Measurements from ENCODE around the gene MAX. TPM values are rescaled to one million over a fixed set of nuclear protein-coding genes. Genes with fewer than 3 reads are reported as not detected.

MAX gene
- total and polyA plus RNA-seq, 2 experiments from 2014 or later = 41.1 to 52.8 TPM

DNA sequence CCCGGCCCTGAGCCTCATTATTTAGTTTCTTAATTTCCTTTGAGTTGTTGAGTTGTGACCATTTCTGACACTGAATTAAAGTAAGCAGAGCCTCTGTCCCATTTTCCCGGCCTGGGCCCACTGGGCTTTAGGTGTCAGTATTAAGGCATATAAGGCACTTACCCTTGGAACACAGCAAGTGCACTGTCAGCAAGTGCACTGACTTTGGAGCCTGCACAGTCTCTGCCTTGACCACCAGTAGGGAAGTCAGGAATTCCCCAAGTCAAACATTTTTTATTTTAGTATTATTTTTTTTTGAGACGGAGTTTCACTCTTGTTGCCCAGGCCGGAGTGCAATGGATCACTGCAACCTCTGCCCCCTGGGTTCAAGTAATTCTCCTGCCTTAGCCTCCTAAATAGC is 56.6 kb downstream of the MAX start:
- no peak overlapping the region for H3K4me2 ChIP-seq (ENCODE audit: unreplicated experiment)
- WGBS, 2 experiments (ENCODE audit: low coverage in 1 of 2, low lambda C conversion rate in 2 of 2, missing lambda C conversion rate in 2 of 2) = 94 to 97% methylated on average over 4 of the region's 4 CpGs
- H3K4me3 ChIP-seq = no peak overlapping the region
- no peaks in the 10 kb centered on the region for H3K9me3 ChIP-seq (ENCODE audit: low read depth)
- no peaks in the 10 kb centered on the region for H4K20me1 ChIP-seq (ENCODE audit: insufficient read depth)
- no peak for DNase-seq
- no peaks in the 10 kb centered on the region for H3K27me3 ChIP-seq (replicated peaks; ENCODE audit: insufficient read depth)
- no peaks in the 10 kb centered on the region for H3K79me2 ChIP-seq (ENCODE audit: insufficient read depth)
- no peak overlapping the region for H3K27ac ChIP-seq
- no peak overlapping the region for H2AFZ ChIP-seq
- peaks cover 14% of the 10 kb centered on the region; the same call in 1 of the 2 replicates for H3K36me3 ChIP-seq (ENCODE audit: low read depth)
- no peaks in the 10 kb centered on the region for H3K9me2 ChIP-seq (ENCODE audit: insufficient read depth)
- H3K4me1 ChIP-seq (ENCODE audit: insufficient read depth) = peaks cover 9% of the 10 kb centered on the region; the same call in 1 of the 2 replicates
- 0 out of 2 replicates have a peak, but pooled peaks cover 3% of the 10 kb centered on the region for H3F3A ChIP-seq (ENCODE audit: insufficient read depth)
- TF ChIP-seq EZH2phosphoT487 (IDR thresholded peaks at IDR 0.05; ENCODE audit: insufficient read depth, low read depth) = no peak
- TF ChIP-seq EZH2 (IDR thresholded peaks at IDR 0.05; ENCODE audit: insufficient read depth, poor library complexity, severe bottlenecking) = no peak
- in situ Hi-C loops (cut with MboI) = no loop called here
- no peak overlapping the region for H3K9ac ChIP-seq

DNA sequence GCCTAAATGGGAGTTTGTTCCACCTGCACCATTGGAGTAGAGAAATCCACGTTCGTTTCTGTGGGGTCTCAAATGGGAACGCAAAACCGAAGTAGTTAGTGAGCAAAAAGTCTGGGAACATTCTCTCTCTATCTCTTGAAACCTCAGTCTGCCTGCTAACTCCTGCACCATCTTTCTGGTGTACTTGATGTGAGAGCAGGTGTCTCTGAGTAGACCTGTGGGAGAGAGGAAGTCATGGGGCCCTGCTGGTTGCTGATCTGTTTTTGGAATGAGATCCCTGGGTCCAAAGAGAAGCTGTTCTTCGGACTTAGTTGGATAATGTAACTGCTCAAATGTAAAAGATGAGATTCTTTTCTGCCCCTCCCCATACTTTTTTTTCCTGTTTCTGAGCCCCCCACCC is 57.3 kb downstream of the MAX start:
- 0 out of 2 replicates have a peak, but pooled peaks cover 3% of the 10 kb centered on the region for H3F3A ChIP-seq (ENCODE audit: insufficient read depth)
- WGBS, 2 experiments (ENCODE audit: low coverage in 1 of 2, low lambda C conversion rate in 2 of 2, missing lambda C conversion rate in 2 of 2) = 98 to 99% methylated on average over 5 of the region's 5 CpGs

DNA sequence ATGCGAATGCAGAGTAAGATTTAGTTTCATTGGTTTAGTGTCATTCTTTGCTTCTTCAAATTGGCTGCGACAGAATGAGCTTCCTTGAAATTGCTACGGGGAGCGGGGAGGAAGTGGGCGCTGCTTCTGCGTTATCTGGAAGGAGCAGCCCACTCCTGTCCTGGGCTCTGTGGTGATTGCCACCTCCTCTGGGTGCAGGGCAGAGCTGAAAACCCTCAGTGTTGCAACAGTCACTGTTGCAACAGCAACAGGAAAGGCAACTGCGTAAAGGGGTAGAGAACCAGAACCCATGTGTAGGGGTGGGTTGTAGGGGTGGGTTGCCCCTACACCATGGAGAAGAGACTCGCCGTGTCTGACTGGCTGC is 57.7 kb downstream of the MAX start:
- H3K27ac ChIP-seq = no peak overlapping the region
- no peaks in the 10 kb centered on the region for H4K20me1 ChIP-seq (ENCODE audit: insufficient read depth)
- H3K79me2 ChIP-seq (ENCODE audit: insufficient read depth) = no peaks in the 10 kb centered on the region
- no peak overlapping the region for H3K4me2 ChIP-seq (ENCODE audit: unreplicated experiment)
- no peak for DNase-seq
- no peak overlapping the region for H3K4me3 ChIP-seq
- 98% methylated on average over 9 of the region's 9 CpGs for WGBS, 2 experiments (ENCODE audit: low coverage in 1 of 2, low lambda C conversion rate in 2 of 2, missing lambda C conversion rate in 2 of 2)
- no peak overlapping the region for H2AFZ ChIP-seq
- H3K4me1 ChIP-seq (ENCODE audit: insufficient read depth) = peaks cover 9% of the 10 kb centered on the region; the same call in 1 of the 2 replicates
- H3K36me3 ChIP-seq (ENCODE audit: low read depth) = peaks cover 14% of the 10 kb centered on the region; the same call in 1 of the 2 replicates
- no peaks in the 10 kb centered on the region for H3K9me2 ChIP-seq (ENCODE audit: insufficient read depth)
- in situ Hi-C loops (cut with MboI) = no loop called here
- H3K9ac ChIP-seq = no peak overlapping the region
- no peak for TF ChIP-seq EZH2phosphoT487 (IDR thresholded peaks at IDR 0.05; ENCODE audit: insufficient read depth, low read depth)
- TF ChIP-seq EZH2 (IDR thresholded peaks at IDR 0.05; ENCODE audit: insufficient read depth, poor library complexity, severe bottlenecking) = no peak
- no peaks in the 10 kb centered on the region for H3K27me3 ChIP-seq (replicated peaks; ENCODE audit: insufficient read depth)
- H3F3A ChIP-seq (ENCODE audit: insufficient read depth) = 0 out of 2 replicates have a peak, but pooled peaks cover 3% of the 10 kb centered on the region
- no peaks in the 10 kb centered on the region for H3K9me3 ChIP-seq (ENCODE audit: low read depth)

More for the DNA sequence above, 57.3 kb downstream of the MAX start:
- in situ Hi-C loops (cut with MboI) = no loop called here
- Histone ChIP-seq H3K9ac (no peak overlapping the region), H3K4me1 (ENCODE audit: insufficient read depth) (peaks cover 9% of the 10 kb centered on the region; the same call in 1 of the 2 replicates), H3K4me2 (ENCODE audit: unreplicated experiment) (no peak overlapping the region), H3K9me3 (ENCODE audit: low read depth) (no peaks in the 10 kb centered on the region), H3K27ac (no peak overlapping the region), H3K36me3 (ENCODE audit: low read depth) (peaks cover 14% of the 10 kb centered on the region; the same call in 1 of the 2 replicates), H3K4me3 (no peak overlapping the region), H3K79me2 (ENCODE audit: insufficient read depth) (no peaks in the 10 kb centered on the region), H4K20me1 (ENCODE audit: insufficient read depth) (no peaks in the 10 kb centered on the region), H3K27me3 (replicated peaks; ENCODE audit: insufficient read depth) (no peaks in the 10 kb centered on the region), H2AFZ (no peak overlapping the region), H3K9me2 (ENCODE audit: insufficient read depth) (no peaks in the 10 kb centered on the region)
- DNase-seq = no peak
- TF ChIP-seq EZH2phosphoT487 (IDR thresholded peaks at IDR 0.05; ENCODE audit: insufficient read depth, low read depth) (no peak), EZH2 (IDR thresholded peaks at IDR 0.05; ENCODE audit: insufficient read depth, poor library complexity, severe bottlenecking) (no peak)

DNA sequence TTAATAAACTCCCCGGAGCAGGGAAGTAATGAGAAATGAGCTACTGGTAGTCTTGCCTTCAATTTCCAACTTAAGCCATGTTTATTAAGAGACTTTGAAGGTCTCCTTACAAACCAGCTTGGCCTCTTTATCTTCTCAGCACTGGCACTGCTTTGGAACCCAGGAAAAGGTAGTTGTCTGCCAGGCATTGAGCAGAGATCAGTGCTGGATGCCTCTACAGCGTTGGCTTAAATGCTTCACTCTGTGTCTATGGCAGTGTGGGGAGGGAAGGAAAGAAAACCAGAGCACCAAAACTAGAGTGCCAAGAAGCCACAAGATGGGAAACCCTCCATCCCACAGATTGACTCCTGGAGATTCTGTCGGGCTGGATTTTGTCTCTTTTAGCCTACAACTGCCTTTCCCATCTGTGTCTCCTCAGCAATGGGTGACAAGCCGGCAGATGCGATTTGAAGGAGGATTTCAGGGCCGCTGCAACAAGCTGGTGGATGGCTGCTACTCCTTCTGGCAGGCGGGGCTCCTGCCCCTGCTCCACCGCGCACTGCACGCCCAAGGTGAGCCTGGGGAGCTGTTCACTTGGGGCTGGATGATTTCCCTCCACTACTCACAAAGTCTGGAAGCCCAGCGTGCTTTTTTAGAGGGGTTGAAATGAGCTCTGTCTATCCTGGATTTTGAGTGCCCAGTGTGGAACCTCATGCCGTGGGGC is 58.3 kb downstream of the MAX start:
- Histone ChIP-seq H3K9me3 (ENCODE audit: low read depth) (no peaks in the 10 kb centered on the region), H3K36me3 (ENCODE audit: low read depth) (peaks cover 11% of the 10 kb centered on the region; the same call in 1 of the 2 replicates), H3K27me3 (replicated peaks; ENCODE audit: insufficient read depth) (no peaks in the 10 kb centered on the region), H4K20me1 (ENCODE audit: insufficient read depth) (no peaks in the 10 kb centered on the region), H3K9me2 (ENCODE audit: insufficient read depth) (no peaks in the 10 kb centered on the region), H3K4me1 (ENCODE audit: insufficient read depth) (peaks cover 9% of the 10 kb centered on the region; the same call in 1 of the 2 replicates), H3K9ac (no peak overlapping the region), H3F3A (ENCODE audit: insufficient read depth) (0 out of 2 replicates have a peak, but pooled peaks cover under 1% of the 10 kb centered on the region), H3K79me2 (ENCODE audit: insufficient read depth) (no peaks in the 10 kb centered on the region), H3K4me2 (ENCODE audit: unreplicated experiment) (no peak overlapping the region), H3K27ac (no peak overlapping the region), H3K4me3 (no peak overlapping the region), H2AFZ (no peak overlapping the region)
- WGBS, 2 experiments (ENCODE audit: low coverage in 1 of 2, low lambda C conversion rate in 2 of 2, missing lambda C conversion rate in 2 of 2) = 93 to 95% methylated on average over 12 of the region's 12 CpGs
- in situ Hi-C loops (cut with MboI) = no loop called here
- TF ChIP-seq EZH2 (IDR thresholded peaks at IDR 0.05; ENCODE audit: insufficient read depth, poor library complexity, severe bottlenecking) = no peak
- TF ChIP-seq EZH2phosphoT487 (IDR thresholded peaks at IDR 0.05; ENCODE audit: insufficient read depth, low read depth) = no peak
- no peak for DNase-seq
